Astrocyte of the spinal cord (primary cell): ENCODE measurements around the gene MSI2.

Source experiments
- DNase-seq: peaks from one replicate; pipeline ENCODE4 v3.0.0; 2011; ENCODE audit warnings: low read depth, low spot score
- H3K4me3 ChIP-seq: 2 replicates; pipeline ENCODE4 v1.5.1; 2011; ENCODE audit warnings: low read depth, mild to moderate bottlenecking, low read length, moderate library complexity
- in situ Hi-C: cut with HindIII; loops from 2 replicates; pipeline ENCODE4 v1.10.0; 2017; ENCODE audit warnings: low sequenced_read_pairs
- TF ChIP-seq, protein P1 (sequence below): IDR thresholded peaks from 2 replicates; pipeline ENCODE4 v1.5.1; 2012; ENCODE audit warnings: low read depth, mild to moderate bottlenecking, low read length, inconsistent platforms

MSI2 gene

GRCh38 chr17:57324060-57324459 lies 67.7 kb downstream of the MSI2 start:
- TF ChIP-seq, protein P1, sequence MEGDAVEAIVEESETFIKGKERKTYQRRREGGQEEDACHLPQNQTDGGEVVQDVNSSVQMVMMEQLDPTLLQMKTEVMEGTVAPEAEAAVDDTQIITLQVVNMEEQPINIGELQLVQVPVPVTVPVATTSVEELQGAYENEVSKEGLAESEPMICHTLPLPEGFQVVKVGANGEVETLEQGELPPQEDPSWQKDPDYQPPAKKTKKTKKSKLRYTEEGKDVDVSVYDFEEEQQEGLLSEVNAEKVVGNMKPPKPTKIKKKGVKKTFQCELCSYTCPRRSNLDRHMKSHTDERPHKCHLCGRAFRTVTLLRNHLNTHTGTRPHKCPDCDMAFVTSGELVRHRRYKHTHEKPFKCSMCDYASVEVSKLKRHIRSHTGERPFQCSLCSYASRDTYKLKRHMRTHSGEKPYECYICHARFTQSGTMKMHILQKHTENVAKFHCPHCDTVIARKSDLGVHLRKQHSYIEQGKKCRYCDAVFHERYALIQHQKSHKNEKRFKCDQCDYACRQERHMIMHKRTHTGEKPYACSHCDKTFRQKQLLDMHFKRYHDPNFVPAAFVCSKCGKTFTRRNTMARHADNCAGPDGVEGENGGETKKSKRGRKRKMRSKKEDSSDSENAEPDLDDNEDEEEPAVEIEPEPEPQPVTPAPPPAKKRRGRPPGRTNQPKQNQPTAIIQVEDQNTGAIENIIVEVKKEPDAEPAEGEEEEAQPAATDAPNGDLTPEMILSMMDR, result no peak
- no peak overlapping the region for H3K4me3 ChIP-seq
- in situ Hi-C loops, result no loop called here
- DNase-seq, result no peak

DNA sequence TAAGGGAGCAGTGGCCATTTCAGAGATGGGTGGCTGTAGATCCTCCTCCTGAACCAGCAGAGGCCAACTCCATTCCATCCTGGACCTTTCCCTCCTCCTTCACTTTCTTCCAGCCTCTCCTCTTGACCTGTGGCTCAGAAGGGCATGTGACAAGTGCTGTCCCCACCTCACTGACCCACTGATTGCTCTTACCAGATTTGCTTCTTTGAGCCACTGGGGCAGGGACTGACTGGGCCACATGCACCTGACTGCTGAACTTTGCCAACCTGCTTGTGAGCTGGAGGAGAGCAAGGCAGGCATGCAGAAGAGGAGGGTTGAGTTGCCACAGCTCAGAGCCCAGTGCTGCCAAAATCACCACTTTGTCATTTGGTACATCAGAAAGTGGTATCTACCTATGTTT lies 68.3 kb downstream of the MSI2 start:
- in situ Hi-C loops, result no loop called here

DNA sequence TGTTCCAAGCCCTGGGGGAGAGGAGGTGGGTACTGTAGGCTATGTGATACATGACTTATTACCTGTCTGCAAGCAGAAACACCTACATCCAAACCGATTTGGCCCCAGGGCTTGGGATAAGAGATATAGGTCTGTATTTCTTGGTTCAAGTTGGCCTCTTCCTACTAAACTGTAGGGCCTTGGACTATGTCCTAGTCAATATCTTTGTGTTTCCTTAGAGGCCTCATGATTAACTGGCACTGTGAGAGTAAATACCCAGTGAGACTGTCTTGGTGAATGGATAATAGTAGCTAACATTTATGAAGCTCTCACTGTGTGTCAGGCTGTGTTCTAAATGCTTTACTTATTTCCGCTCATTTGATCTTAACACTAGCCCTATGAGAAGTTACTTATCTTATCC lies 70.0 kb downstream of the MSI2 start:
- DNase-seq, result no peak
- TF ChIP-seq, protein P1, result no peak
- H3K4me3 ChIP-seq, result no peak overlapping the region
- in situ Hi-C loops, result no loop called here

More for the DNA sequence above, 68.3 kb downstream of the MSI2 start:
- DNase-seq, result no peak
- no peak overlapping the region for H3K4me3 ChIP-seq
- TF ChIP-seq, protein P1, result no peak

DNA sequence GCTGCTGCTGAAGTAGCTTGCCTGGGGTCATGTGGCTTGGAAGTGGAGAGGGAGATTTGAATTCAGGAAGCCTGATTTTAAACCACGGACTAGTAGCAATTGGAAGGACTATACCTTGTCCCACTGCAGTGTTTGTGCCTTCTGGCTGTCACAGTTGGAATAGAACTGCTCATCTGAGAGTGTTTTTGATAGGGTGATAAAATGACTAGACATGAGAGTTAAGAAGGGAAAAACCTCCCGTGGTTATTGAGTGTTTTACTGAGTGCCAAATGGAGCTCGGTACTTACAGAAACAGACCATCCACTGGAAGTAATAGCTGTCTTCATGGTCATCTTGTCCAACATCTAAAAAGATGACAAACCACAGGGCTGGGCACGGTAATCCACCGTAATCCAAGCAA lies 70.4 kb downstream of the MSI2 start:
- in situ Hi-C loops, result no loop called here
- no peak for DNase-seq
- TF ChIP-seq, protein P1, result no peak

GRCh38 chr17:57327176-57327970 lies 71.0 kb downstream of the MSI2 start:
- TF ChIP-seq, protein P1, result no peak
- in situ Hi-C loops, result no loop called here
- no peak for DNase-seq

More for the DNA sequence above, 70.4 kb downstream of the MSI2 start:
- no peak overlapping the region for H3K4me3 ChIP-seq

GRCh38 chr17:57328109-57328882 lies 72.0 kb downstream of the MSI2 start:
- H3K4me3 ChIP-seq, result no peak overlapping the region
- in situ Hi-C loops, result no loop called here
- no peak for DNase-seq
- TF ChIP-seq, protein P1, result no peak

More at GRCh38 chr17:57327176-57327970, 71.0 kb downstream of the MSI2 start:
- H3K4me3 ChIP-seq, result no peak overlapping the region
